GM12865 (cell line): ENCODE measurements around the gene ABCC4.

Experiments used
- DNase-seq: peaks from one replicate; pipeline ENCODE4 v3.0.0; 2010; ENCODE audit warnings: low read depth
- H3K4me3 ChIP-seq: 2 replicates; pipeline ENCODE4 v1.5.1; 2011; ENCODE audit warnings: mild to moderate bottlenecking, low read depth, low read length, control low read depth
- TF ChIP-seq, protein P1 (sequence below): IDR thresholded peaks from 2 replicates; pipeline ENCODE4 v1.5.1; 2011; ENCODE audit warnings: low read length, control low read depth, low read depth, inconsistent platforms; ENCODE audit not compliant: insufficient read depth; ENCODE audit errors: missing control alignments

ABCC4 gene

DNA sequence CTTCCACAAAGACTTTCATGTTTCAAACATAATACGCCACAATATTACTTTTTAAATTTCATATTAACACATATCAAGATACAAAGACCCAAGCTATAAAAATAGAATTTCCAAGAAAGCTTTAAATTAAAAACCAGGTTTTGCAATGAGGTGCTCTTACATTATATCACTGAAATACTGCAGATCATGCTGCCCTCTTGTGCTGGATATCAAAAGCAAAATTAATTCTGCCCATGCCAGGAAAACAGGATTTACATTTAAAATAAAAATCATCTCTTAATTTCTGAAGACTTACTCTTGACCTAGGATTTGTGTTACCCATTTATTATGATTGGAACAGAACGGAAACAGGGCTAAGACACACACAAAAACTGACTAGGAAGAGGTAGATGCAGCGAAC lies 145.0 kb downstream of the ABCC4 start:
- TF ChIP-seq, protein P1, sequence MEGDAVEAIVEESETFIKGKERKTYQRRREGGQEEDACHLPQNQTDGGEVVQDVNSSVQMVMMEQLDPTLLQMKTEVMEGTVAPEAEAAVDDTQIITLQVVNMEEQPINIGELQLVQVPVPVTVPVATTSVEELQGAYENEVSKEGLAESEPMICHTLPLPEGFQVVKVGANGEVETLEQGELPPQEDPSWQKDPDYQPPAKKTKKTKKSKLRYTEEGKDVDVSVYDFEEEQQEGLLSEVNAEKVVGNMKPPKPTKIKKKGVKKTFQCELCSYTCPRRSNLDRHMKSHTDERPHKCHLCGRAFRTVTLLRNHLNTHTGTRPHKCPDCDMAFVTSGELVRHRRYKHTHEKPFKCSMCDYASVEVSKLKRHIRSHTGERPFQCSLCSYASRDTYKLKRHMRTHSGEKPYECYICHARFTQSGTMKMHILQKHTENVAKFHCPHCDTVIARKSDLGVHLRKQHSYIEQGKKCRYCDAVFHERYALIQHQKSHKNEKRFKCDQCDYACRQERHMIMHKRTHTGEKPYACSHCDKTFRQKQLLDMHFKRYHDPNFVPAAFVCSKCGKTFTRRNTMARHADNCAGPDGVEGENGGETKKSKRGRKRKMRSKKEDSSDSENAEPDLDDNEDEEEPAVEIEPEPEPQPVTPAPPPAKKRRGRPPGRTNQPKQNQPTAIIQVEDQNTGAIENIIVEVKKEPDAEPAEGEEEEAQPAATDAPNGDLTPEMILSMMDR = no peak
- H3K4me3 ChIP-seq = no peak overlapping the region
- DNase-seq = no peak

DNA sequence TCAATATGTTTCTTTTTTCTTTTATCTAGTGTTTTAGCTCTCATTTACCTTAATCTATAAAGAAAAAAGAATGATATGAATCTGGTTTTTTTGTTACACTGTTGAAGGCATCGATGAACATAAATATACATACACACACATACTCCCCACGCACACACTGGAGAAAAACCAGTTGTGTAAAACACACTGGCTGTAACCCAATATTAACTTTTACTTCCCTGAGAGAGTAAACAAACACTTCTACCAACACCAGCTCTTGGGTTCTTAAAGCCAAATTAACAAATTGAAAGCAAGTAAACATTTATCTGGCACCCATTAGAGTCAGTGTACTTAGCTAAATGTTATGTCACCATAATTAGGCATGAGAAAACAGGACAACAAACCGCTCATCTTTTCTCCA lies 145.7 kb downstream of the ABCC4 start:
- no peak for DNase-seq
- TF ChIP-seq, protein P1 = no peak
- no peak overlapping the region for H3K4me3 ChIP-seq

DNA sequence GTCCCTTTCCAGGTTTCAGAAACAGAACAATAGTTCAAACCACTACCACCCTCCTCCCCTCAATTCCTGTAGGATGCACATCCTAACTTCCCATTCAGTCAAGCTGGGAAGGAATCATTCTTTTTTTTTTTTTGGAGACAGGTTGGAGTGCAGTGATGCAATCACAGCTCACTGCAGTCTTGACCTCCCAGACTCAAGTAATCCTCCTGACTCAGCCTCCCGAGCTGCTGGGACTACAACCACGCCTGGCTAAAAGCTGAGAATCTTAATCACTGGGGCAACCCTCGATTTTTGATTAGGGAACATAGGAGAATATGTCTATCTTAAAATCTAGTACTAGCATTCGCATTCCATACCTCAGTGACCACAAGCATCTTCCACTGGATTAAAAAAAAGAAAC lies 146.2 kb downstream of the ABCC4 start:
- H3K4me3 ChIP-seq = no peak overlapping the region
- DNase-seq = no peak
- TF ChIP-seq, protein P1 = no peak

DNA sequence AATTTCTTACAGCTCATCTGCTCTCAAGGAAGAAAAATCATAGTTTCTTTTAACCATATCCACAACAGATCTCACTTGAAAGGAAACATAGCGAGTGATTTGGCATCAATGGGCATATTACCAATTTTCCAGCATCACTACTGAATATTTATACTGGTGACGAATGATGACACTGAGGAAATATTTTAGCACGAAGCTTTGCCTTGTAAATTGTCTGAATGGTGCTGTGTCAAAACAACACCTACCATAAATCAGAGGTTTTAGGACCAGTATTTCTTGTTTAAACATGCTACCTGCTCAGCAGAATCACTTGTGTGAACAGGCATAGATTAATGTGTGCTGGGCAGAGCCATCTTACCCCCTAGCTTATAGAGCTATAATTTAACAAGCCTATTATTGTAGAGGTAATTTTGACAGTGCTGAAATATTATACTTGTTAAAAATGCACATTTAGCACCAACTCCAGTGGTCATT lies 146.8 kb downstream of the ABCC4 start:
- H3K4me3 ChIP-seq = no peak overlapping the region
- no peak for DNase-seq
- TF ChIP-seq, protein P1 = no peak

DNA sequence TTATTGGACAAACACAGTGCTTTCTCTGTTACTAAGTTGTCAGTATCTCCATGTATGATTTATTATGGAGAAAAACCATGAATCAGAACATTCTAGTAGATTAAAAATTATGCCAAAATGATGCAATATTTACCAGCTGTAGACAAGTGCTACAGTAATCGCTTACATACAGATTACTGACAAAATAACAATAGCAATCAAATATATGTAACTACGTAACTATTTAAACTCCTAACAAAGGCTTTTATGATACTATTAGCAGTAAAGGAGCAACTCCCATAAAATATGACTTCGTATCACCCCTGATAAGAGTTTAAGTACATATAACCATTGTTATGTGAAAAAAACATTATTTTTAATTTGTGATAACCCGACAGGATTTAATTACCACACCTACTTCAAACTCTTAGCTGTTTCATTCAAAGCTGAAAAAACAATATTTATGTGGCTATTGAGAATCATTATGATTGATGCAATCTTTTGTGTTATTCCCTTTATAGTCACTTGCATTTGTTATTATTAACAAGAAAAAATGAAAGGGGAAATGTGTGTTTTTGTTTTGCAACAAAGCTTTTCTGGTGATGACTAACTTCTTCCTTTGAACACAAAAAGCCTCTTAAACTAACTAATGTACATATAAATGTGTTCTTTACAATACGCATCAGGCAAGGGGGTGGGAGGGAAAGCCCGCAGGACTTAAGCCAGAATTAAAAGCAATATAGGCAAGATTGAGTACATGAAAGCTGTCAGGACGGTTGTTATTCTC lies 147.4 kb downstream of the ABCC4 start:
- TF ChIP-seq, protein P1 = no peak
- H3K4me3 ChIP-seq = no peak overlapping the region
- no peak for DNase-seq

DNA sequence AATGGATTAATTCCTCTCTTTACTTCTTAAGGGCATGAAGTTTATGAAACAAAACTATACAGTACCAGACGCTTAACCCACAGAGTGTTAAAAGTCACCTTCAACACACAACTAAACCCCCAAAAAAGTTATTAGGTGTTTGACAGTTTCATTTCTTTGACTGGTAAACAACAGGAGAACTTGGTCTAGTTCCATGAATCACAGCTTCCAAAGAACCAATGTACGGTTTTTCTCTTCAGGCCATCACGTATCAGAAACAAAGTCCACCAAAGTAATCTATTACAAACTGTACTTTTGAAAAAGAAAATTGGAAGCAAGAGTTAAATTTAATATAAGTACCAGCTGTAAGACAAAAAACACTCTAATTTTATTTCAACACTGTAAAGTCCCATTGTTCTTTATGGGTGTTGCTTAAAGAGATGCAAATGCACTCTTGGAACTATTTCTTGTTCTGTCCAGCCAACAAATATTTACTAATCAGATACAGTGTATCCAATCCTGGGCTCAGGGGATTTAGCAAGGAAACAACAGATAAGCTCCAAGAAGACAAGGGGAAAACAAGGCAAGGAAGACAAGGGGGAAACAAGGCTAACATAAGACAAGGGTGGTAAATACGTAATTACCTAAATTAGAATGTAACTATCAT lies 149.2 kb downstream of the ABCC4 start:
- no peak overlapping the region for H3K4me3 ChIP-seq
- no peak for DNase-seq
- TF ChIP-seq, protein P1 = no peak

DNA sequence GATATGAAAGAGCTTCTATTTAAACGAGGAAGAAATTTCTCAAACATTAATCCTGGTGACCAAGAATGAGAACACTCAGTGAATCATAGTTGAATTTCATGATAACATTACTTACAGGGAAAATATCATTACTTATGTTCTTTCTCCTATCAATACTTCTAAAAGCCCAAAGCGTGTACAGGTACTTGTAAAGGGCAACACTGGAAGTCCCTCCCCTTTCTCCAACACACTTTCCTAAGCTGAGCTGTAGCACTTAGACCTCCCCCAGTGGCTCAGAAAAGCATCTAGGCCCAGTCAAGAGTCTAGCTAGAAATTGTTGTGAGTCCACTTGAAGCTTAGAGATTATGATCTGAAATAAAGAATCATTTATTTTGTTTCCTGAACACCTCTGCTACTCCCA lies 150.7 kb downstream of the ABCC4 start:
- TF ChIP-seq, protein P1 = no peak
- no peak overlapping the region for H3K4me3 ChIP-seq
- no peak for DNase-seq
